H9 (cell line): ENCODE measurements around the gene DYNC2H1. TPM values are rescaled to one million over a fixed set of nuclear protein-coding genes. Genes with fewer than 3 reads are reported as not detected.

ENCODE experiments used
- DNase-seq: peaks from one replicate; pipeline ENCODE4 v3.0.0-alpha.2; 2017
- H2AFZ ChIP-seq: one replicate; pipeline ENCODE4 v1.6.1; 2013; ENCODE audit warnings: mild to moderate bottlenecking, low read length, control low read depth, moderate library complexity
- H2AK5ac ChIP-seq: 2 replicates; pipeline ENCODE4 v1.6.1; 2013; ENCODE audit warnings: low read length, control low read depth, mixed read lengths; ENCODE audit not compliant: insufficient read length
- H2BK120ac ChIP-seq: one replicate; pipeline ENCODE4 v1.6.1; 2013; ENCODE audit warnings: low read depth, mild to moderate bottlenecking, low read length, control low read depth, inconsistent platforms; ENCODE audit not compliant: poor library complexity, severe bottlenecking
- H2BK12ac ChIP-seq: 2 replicates; pipeline ENCODE4 v1.6.1; 2013; ENCODE audit warnings: low read length, control low read depth, mixed read lengths, low read depth; ENCODE audit not compliant: insufficient read length
- H2BK15ac ChIP-seq: 2 replicates; pipeline ENCODE4 v1.6.1; 2013; ENCODE audit warnings: low read depth, low read length, control low read depth
- H2BK20ac ChIP-seq: one replicate; pipeline ENCODE4 v1.6.1; 2013; ENCODE audit warnings: low read depth, mild to moderate bottlenecking, low read length, control low read depth, inconsistent platforms; ENCODE audit not compliant: poor library complexity, severe bottlenecking
- H2BK5ac ChIP-seq: 2 replicates; pipeline ENCODE4 v1.6.1; 2013; ENCODE audit warnings: low read length, control low read depth, mixed read lengths; ENCODE audit not compliant: insufficient read length
- H3K14ac ChIP-seq: 2 replicates; pipeline ENCODE4 v1.6.1; 2013; ENCODE audit warnings: low read length, control low read depth; ENCODE audit not compliant: insufficient read depth
- H3K18ac ChIP-seq: 2 replicates; pipeline ENCODE4 v1.6.1; 2013; ENCODE audit warnings: low read depth, mild to moderate bottlenecking, mixed read lengths, low read length, control low read depth; ENCODE audit not compliant: insufficient read length
- H3K23ac ChIP-seq: 2 replicates; pipeline ENCODE4 v1.6.1; 2013; ENCODE audit warnings: low read length, control low read depth, mixed read lengths, low read depth; ENCODE audit not compliant: insufficient read length
- H3K23me2 ChIP-seq: 2 replicates; pipeline ENCODE4 v1.6.1; 2013; ENCODE audit warnings: low read depth, mild to moderate bottlenecking, mixed read lengths, low read length, control low read depth; ENCODE audit not compliant: insufficient read length, poor library complexity, severe bottlenecking
- H3K27ac ChIP-seq: 2 replicates; pipeline ENCODE4 v1.5.1; 2013; ENCODE audit warnings: low read length, control low read depth, mixed read lengths, low read depth; ENCODE audit not compliant: insufficient read length
- H3K27me3 ChIP-seq: 2 replicates; pipeline ENCODE4 v1.6.1; 2013; ENCODE audit warnings: low read length, control low read depth, inconsistent platforms; ENCODE audit not compliant: insufficient read depth
- H3K4ac ChIP-seq: 2 replicates; pipeline ENCODE4 v1.6.1; 2013; ENCODE audit warnings: low read depth, mild to moderate bottlenecking, control low read depth, inconsistent platforms, low read length, moderate library complexity
- H3K4me1 ChIP-seq: 2 replicates; pipeline ENCODE4 v1.6.1; 2013; ENCODE audit warnings: low read length, control low read depth, inconsistent platforms; ENCODE audit not compliant: insufficient read depth
- H3K4me2 ChIP-seq: 2 replicates; pipeline ENCODE4 v1.6.1; 2013; ENCODE audit warnings: low read length, control low read depth, mixed read lengths; ENCODE audit not compliant: insufficient read length, insufficient read depth
- H3K56ac ChIP-seq: 2 replicates; pipeline ENCODE4 v1.6.1; 2013; ENCODE audit warnings: low read depth, mild to moderate bottlenecking, mixed read lengths, low read length, control low read depth; ENCODE audit not compliant: insufficient read length
- H3K79me1 ChIP-seq: 2 replicates; pipeline ENCODE4 v1.6.1; 2013; ENCODE audit warnings: low read depth, mild to moderate bottlenecking, moderate library complexity, low read length, control low read depth, inconsistent platforms; ENCODE audit not compliant: insufficient read depth, poor library complexity, severe bottlenecking
- H3K79me2 ChIP-seq: 2 replicates; pipeline ENCODE4 v1.6.1; 2013; ENCODE audit warnings: low read length, control low read depth, inconsistent platforms; ENCODE audit not compliant: insufficient read depth
- H3K9ac ChIP-seq: 2 replicates; pipeline ENCODE4 v1.6.1; 2013; ENCODE audit warnings: low read length, control low read depth, mixed read lengths; ENCODE audit not compliant: insufficient read length; ENCODE audit errors: extremely low read depth
- H3K9me3 ChIP-seq: one replicate; pipeline ENCODE4 v1.6.1; 2013; ENCODE audit warnings: low read depth, low read length, inconsistent platforms; ENCODE audit not compliant: control insufficient read depth
- H3T11ph ChIP-seq: one replicate; pipeline ENCODE4 v1.6.1; 2013; ENCODE audit warnings: mild to moderate bottlenecking, low read length, control low read depth, inconsistent platforms
- H4K20me1 ChIP-seq: one replicate; pipeline ENCODE4 v1.6.1; 2013; ENCODE audit not compliant: control insufficient read depth, insufficient read length, insufficient read depth
- H4K5ac ChIP-seq: 2 replicates; pipeline ENCODE4 v1.6.1; 2013; ENCODE audit warnings: low read depth, mild to moderate bottlenecking, mixed read lengths, low read length, control low read depth; ENCODE audit not compliant: insufficient read length
- H4K8ac ChIP-seq: replicated peaks from 2 replicates; pipeline ENCODE4 v1.6.1; 2013; ENCODE audit warnings: low read length, control low read depth, mixed read lengths, low read depth; ENCODE audit not compliant: insufficient read length
- H4K91ac ChIP-seq: 2 replicates; pipeline ENCODE4 v1.6.1; 2013; ENCODE audit warnings: low read depth, mild to moderate bottlenecking, moderate library complexity, mixed read lengths, low read length, control low read depth; ENCODE audit not compliant: insufficient read length
- H3K27ac Mint-ChIP-seq, 3 experiments: 2 replicates in 2 of 3; 3 replicates in 1 of 3; pipeline ENCODE4 v1.8.0; 2020 to 2021; ENCODE audit warnings: mixed read lengths in 3 of 3, mild to moderate bottlenecking in 1 of 3, moderate library complexity in 1 of 3
- H3K27me3 Mint-ChIP-seq: 2 replicates; pipeline ENCODE4 v1.8.0; 2021; ENCODE audit warnings: low read depth, mild to moderate bottlenecking, moderate library complexity, mixed read lengths
- H3K36me3 Mint-ChIP-seq, 3 experiments: 2 replicates in 2 of 3; 3 replicates in 1 of 3; pipeline ENCODE4 v1.8.0; 2020 to 2021; ENCODE audit warnings: low read depth in 3 of 3, mixed read lengths in 3 of 3; ENCODE audit not compliant: insufficient read depth in 1 of 3
- H3K4me1 Mint-ChIP-seq, 2 experiments: 2 replicates each; pipeline ENCODE4 v1.8.0; 2020; ENCODE audit warnings: mixed read lengths in 2 of 2
- H3K4me3 Mint-ChIP-seq, 2 experiments: 2 replicates in 1 of 2; 3 replicates in 1 of 2; pipeline ENCODE4 v1.8.0; 2020 to 2021; ENCODE audit warnings: mild to moderate bottlenecking in 2 of 2, mixed read lengths in 2 of 2, moderate library complexity in 1 of 2
- H3K9me3 Mint-ChIP-seq, 2 experiments: 2 replicates in 1 of 2; 3 replicates in 1 of 2; pipeline ENCODE4 v1.8.0; 2020; ENCODE audit warnings: mild to moderate bottlenecking in 2 of 2, mixed read lengths in 2 of 2, moderate library complexity in 1 of 2
- WGBS: extraction: QIAGEN DNeasy Blood & Tissue Kit; methylation state at CpG from one replicate; pipeline ENCODE4 v1.1.7; 2013; ENCODE audit warnings: missing lambda C conversion rate, low lambda C conversion rate, mixed read lengths; ENCODE audit not compliant: insufficient read length; ENCODE audit errors: extremely low coverage; 5-methylcytosine and 5-hydroxymethylcytosine counted together
- total RNA-seq: library from RNA; stranded (reverse); gene quantifications from 2 replicates; pipeline ENCODE4 v1.2.1, GENCODE V29; 2021
- TF ChIP-seq, protein P1 (sequence below): fragments of 200-600 bp; sonication (generic); conservative IDR thresholded peaks from 3 replicates; pipeline ENCODE4 v1.8.0; 2021; ENCODE audit warnings: antibody characterized with exemption, mild to moderate bottlenecking

Gene DYNC2H1
- total RNA-seq, 1 experiment from 2014 or later = 13.2 TPM

DNA sequence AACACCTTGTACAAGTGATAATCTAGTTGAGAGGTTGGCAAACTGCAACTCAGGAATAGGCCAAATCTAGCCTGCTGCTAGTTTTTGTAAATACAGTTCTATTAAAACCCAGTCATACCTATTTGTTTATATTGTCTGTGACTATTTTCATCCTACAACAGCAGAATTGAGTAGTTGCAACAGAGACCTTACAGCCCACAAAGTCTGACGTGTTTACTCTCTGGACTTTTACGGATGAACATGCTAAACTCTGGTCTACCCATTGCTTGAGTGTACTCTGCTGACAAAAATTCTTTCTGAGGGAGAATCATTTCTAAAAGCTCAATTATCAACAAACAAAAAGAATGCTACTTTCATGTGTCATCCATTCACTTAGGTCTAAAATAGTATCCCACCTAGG lies 287.0 kb downstream of the DYNC2H1 start:
- Histone ChIP-seq H4K8ac (no peak overlapping the region), H3K23ac (no peak overlapping the region), H3K4me1 (no peaks in the 10 kb centered on the region), H4K20me1 (no peaks in the 10 kb centered on the region), H2BK20ac (no peak overlapping the region), H3T11ph (no peak overlapping the region), H3K4me2 (no peak overlapping the region), H4K5ac (no peak overlapping the region), H2BK12ac (no peak overlapping the region), H3K9ac (no peak overlapping the region), H2BK5ac (no peak overlapping the region), H4K91ac (no peak overlapping the region), H2AFZ (no peak overlapping the region), H3K56ac (no peak overlapping the region), H3K79me1 (no peaks in the 10 kb centered on the region), H3K23me2 (no peaks in the 10 kb centered on the region), H2BK120ac (no peak overlapping the region), H3K9me3 (no peaks in the 10 kb centered on the region), H3K18ac (no peak overlapping the region), H2BK15ac (no peak overlapping the region), H3K4ac (no peak overlapping the region), H3K27ac (no peak overlapping the region), H3K27me3 (no peaks in the 10 kb centered on the region), H2AK5ac (no peak overlapping the region), H3K79me2 (no peaks in the 10 kb centered on the region), H3K14ac (no peak overlapping the region)
- H3K4me1 Mint-ChIP-seq = peaks cover 6% of the 10 kb centered on the region in 2 experiments; a peak in 1 of 4 replicates
- WGBS = no CpG with 5 or more reads among the region's 2 CpGs
- H3K4me3 Mint-ChIP-seq = no peak overlapping the region
- H3K9me3 Mint-ChIP-seq = peaks cover 10 to 12% of the 10 kb centered on the region in 2 experiments
- TF ChIP-seq, protein P1, sequence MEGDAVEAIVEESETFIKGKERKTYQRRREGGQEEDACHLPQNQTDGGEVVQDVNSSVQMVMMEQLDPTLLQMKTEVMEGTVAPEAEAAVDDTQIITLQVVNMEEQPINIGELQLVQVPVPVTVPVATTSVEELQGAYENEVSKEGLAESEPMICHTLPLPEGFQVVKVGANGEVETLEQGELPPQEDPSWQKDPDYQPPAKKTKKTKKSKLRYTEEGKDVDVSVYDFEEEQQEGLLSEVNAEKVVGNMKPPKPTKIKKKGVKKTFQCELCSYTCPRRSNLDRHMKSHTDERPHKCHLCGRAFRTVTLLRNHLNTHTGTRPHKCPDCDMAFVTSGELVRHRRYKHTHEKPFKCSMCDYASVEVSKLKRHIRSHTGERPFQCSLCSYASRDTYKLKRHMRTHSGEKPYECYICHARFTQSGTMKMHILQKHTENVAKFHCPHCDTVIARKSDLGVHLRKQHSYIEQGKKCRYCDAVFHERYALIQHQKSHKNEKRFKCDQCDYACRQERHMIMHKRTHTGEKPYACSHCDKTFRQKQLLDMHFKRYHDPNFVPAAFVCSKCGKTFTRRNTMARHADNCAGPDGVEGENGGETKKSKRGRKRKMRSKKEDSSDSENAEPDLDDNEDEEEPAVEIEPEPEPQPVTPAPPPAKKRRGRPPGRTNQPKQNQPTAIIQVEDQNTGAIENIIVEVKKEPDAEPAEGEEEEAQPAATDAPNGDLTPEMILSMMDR = no peak
- no peak overlapping the region for H3K27ac Mint-ChIP-seq
- no peak for DNase-seq
- H3K27me3 Mint-ChIP-seq = no peaks in the 10 kb centered on the region
- peaks cover 10 to 20% (median 12%) of the 10 kb centered on the region in 3 experiments for H3K36me3 Mint-ChIP-seq
